ENCODE results near the gene PDE11A. TPM values are rescaled to one million over a fixed set of nuclear protein-coding genes. Genes with fewer than 3 reads are reported as not detected.

PDE11A gene
- total RNA-seq, 6 experiments from 2014 or later, result 1.2 to 9.4 (median 6.3) TPM

- no peak for ATAC-seq
- no peak overlapping the region for H3K27ac ChIP-seq
- no peaks in the 10 kb centered on the region for H3K27me3 ChIP-seq
- no peaks in the 10 kb centered on the region for H3K9me3 ChIP-seq
- H3K36me3 ChIP-seq, result no peaks in the 10 kb centered on the region
- intact Hi-C loops (cut with DNase I), result no loop called here
- H3K4me1 ChIP-seq, result no peaks in the 10 kb centered on the region
- no peak for DNase-seq
- 40% methylated on average over 6 of the region's 6 CpGs for WGBS (ENCODE audit: insufficient coverage, low coverage, low lambda C conversion rate, missing lambda C conversion rate)
- no peak overlapping the region for H3K4me3 ChIP-seq
- no peak for TF ChIP-seq CTCF (IDR thresholded peaks at IDR 0.05)
- no peak for TF ChIP-seq POLR2A (IDR thresholded peaks at IDR 0.05)
Observed at GRCh38 chr2:177611310-177611886, 461.2 kb downstream of the PDE11A start.

GRCh38 chr2:177610813-177611212, 461.8 kb downstream of the PDE11A start:
- TF ChIP-seq POLR2A (IDR thresholded peaks at IDR 0.05) (no peak), CTCF (IDR thresholded peaks at IDR 0.05) (no peak)

GRCh38 chr2:177606636-177607035, 465.9 kb downstream of the PDE11A start:
- no peaks in the 10 kb centered on the region for H3K9me3 ChIP-seq
- H3K27ac ChIP-seq, result no peak overlapping the region
- DNase-seq (no peak), ATAC-seq (no peak)
- TF ChIP-seq CTCF (IDR thresholded peaks at IDR 0.05) (no peak), POLR2A (IDR thresholded peaks at IDR 0.05) (no peak)
- H3K36me3 ChIP-seq, result no peaks in the 10 kb centered on the region
- H3K4me3 ChIP-seq, result no peak overlapping the region
- peaks cover 0 to 9% (median 0%) of the 10 kb centered on the region in 4 donors for H3K4me1 ChIP-seq
- 72% methylated on average over 7 of the region's 7 CpGs for WGBS (ENCODE audit: insufficient coverage, low coverage, low lambda C conversion rate, missing lambda C conversion rate)
- no peaks in the 10 kb centered on the region for H3K27me3 ChIP-seq
- intact Hi-C loops (cut with DNase I), result loop anchor here in 1 of 2 donors (10.0 kb wide), 1 partner anchor 272 kb away; no protein-coding TSS in a partner anchor

More at GRCh38 chr2:177610813-177611212, 461.8 kb downstream of the PDE11A start:
- Histone ChIP-seq H3K36me3 (no peaks in the 10 kb centered on the region), H3K4me1 (no peaks in the 10 kb centered on the region), H3K27ac (no peak overlapping the region), H3K9me3 (no peaks in the 10 kb centered on the region), H3K4me3 (no peak overlapping the region), H3K27me3 (no peaks in the 10 kb centered on the region)
- WGBS (ENCODE audit: insufficient coverage, low coverage, low lambda C conversion rate, missing lambda C conversion rate), result 95% methylated on average over 1 of the region's 1 CpG
- ATAC-seq (no peak), DNase-seq (no peak)
- intact Hi-C loops (cut with DNase I), result no loop called here

- peaks cover 0 to 9% (median 0%) of the 10 kb centered on the region in 4 donors for H3K4me1 ChIP-seq
- H3K27me3 ChIP-seq, result no peaks in the 10 kb centered on the region
- no peak overlapping the region for H3K4me3 ChIP-seq
- DNase-seq, result no peak
- ATAC-seq, result peak; percentile 72 to 88 (median 83)
- no peak overlapping the region for H3K27ac ChIP-seq
- H3K36me3 ChIP-seq, result no peaks in the 10 kb centered on the region
- intact Hi-C loops (cut with DNase I), result loop anchor here in 1 of 2 donors (10.0 kb wide), 1 partner anchor 270 kb away; no protein-coding TSS in a partner anchor
- 7% methylated on average over 3 of the region's 3 CpGs for WGBS (ENCODE audit: insufficient coverage, low coverage, low lambda C conversion rate, missing lambda C conversion rate)
- H3K9me3 ChIP-seq, result no peaks in the 10 kb centered on the region
- TF ChIP-seq POLR2A (IDR thresholded peaks at IDR 0.05) (no peak), CTCF (IDR thresholded peaks at IDR 0.05) (peak; percentile 53 to 69 (median 63))
Observed at GRCh38 chr2:177604271-177605065, 468.1 kb downstream of the PDE11A start.
